Neuronal stem cell (in vitro differentiated cells): ENCODE measurements around the gene RNF125.

Experiments used
- DNase-seq: peaks from one replicate; pipeline ENCODE4 v3.0.0-alpha.2; 2013; ENCODE audit warnings: low spot score
- H2AFZ ChIP-seq: one replicate; pipeline ENCODE4 v1.6.1; 2013; ENCODE audit warnings: mild to moderate bottlenecking, low read length, inconsistent platforms
- H2AK5ac ChIP-seq: 2 replicates; pipeline ENCODE4 v1.6.1; 2013; ENCODE audit warnings: low read depth, mild to moderate bottlenecking, inconsistent platforms, low read length, moderate library complexity, mixed read lengths
- H2BK120ac ChIP-seq: 2 replicates; pipeline ENCODE4 v1.6.1; 2013; ENCODE audit warnings: low read depth, mild to moderate bottlenecking, inconsistent platforms, low read length, moderate library complexity, mixed read lengths
- H2BK12ac ChIP-seq: one replicate; pipeline ENCODE4 v1.6.1; 2013; ENCODE audit warnings: low read length, inconsistent platforms
- H2BK15ac ChIP-seq: 2 replicates; pipeline ENCODE4 v1.6.1; 2013; ENCODE audit warnings: mild to moderate bottlenecking, low read length, inconsistent platforms, mixed read lengths
- H2BK5ac ChIP-seq: one replicate; pipeline ENCODE4 v1.6.1; 2013; ENCODE audit warnings: inconsistent platforms, mild to moderate bottlenecking, low read length, moderate library complexity
- H3K14ac ChIP-seq: one replicate; pipeline ENCODE4 v1.6.1; 2013; ENCODE audit warnings: low read length, inconsistent platforms
- H3K18ac ChIP-seq: 2 replicates; pipeline ENCODE4 v1.6.1; 2013; ENCODE audit warnings: low read length, inconsistent platforms
- H3K23ac ChIP-seq: 2 replicates; pipeline ENCODE4 v1.6.1; 2013; ENCODE audit warnings: low read depth, mild to moderate bottlenecking, mixed read lengths, low read length, inconsistent platforms; ENCODE audit not compliant: poor library complexity
- H3K27ac ChIP-seq: replicated peaks from 3 replicates; pipeline ENCODE4 v1.5.1; 2013; ENCODE audit warnings: low read length, inconsistent platforms
- H3K27me3 ChIP-seq, 3 experiments: 2 replicates each; pipeline ENCODE4 v1.6.1; 2013; ENCODE audit warnings: low read length in 3 of 3, mild to moderate bottlenecking in 2 of 3, inconsistent platforms in 1 of 3, low read depth in 1 of 3, mixed read lengths in 1 of 3, moderate library complexity in 1 of 3; ENCODE audit not compliant: control insufficient read depth in 3 of 3, insufficient read depth in 3 of 3
- H3K36me3 ChIP-seq, 2 donors: replicated peaks in 1 of 2; 2 replicates each; pipeline ENCODE4 v1.6.1; 2013; ENCODE audit warnings: low read length in 2 of 2; ENCODE audit not compliant: control insufficient read depth in 2 of 2, insufficient read depth in 2 of 2
- H3K4ac ChIP-seq: 2 replicates; pipeline ENCODE4 v1.6.1; 2013; ENCODE audit warnings: inconsistent platforms, mild to moderate bottlenecking, low read length, moderate library complexity
- H3K4me1 ChIP-seq, 2 donors: 1 replicate in 1 of 2; 2 replicates in 1 of 2; pipeline ENCODE4 v1.6.1; 2013; ENCODE audit warnings: low read length in 2 of 2, low read depth in 1 of 2; ENCODE audit not compliant: control insufficient read depth in 2 of 2, insufficient read depth in 1 of 2
- H3K4me2 ChIP-seq: one replicate; pipeline ENCODE4 v1.6.1; 2013; ENCODE audit warnings: mild to moderate bottlenecking, low read length, inconsistent platforms; ENCODE audit not compliant: insufficient read depth, poor library complexity, severe bottlenecking
- H3K4me3 ChIP-seq, 2 donors: 2 replicates each; pipeline ENCODE4 v1.5.1; 2013; ENCODE audit warnings: low read length in 2 of 2, mild to moderate bottlenecking in 2 of 2, inconsistent platforms in 1 of 2, moderate library complexity in 1 of 2
- H3K79me1 ChIP-seq: one replicate; pipeline ENCODE4 v1.6.1; 2013; ENCODE audit warnings: low read depth, mild to moderate bottlenecking, inconsistent platforms, low read length, moderate library complexity
- H3K9ac ChIP-seq: one replicate; pipeline ENCODE4 v1.6.1; 2013; ENCODE audit warnings: mild to moderate bottlenecking, low read depth, low read length, inconsistent platforms; ENCODE audit not compliant: poor library complexity
- H3K9me3 ChIP-seq, 2 donors: replicated peaks in 1 of 2; 2 replicates each; pipeline versions ENCODE3 to v1.6.1; 2013; ENCODE audit warnings: low read length in 2 of 2, mild to moderate bottlenecking in 2 of 2, inconsistent platforms in 1 of 2, low read depth in 1 of 2, mixed read lengths in 1 of 2, moderate library complexity in 1 of 2; ENCODE audit not compliant: control insufficient read depth in 2 of 2, insufficient read depth in 1 of 2
- H4K8ac ChIP-seq: one replicate; pipeline ENCODE4 v1.6.1; 2013; ENCODE audit warnings: low read depth, mild to moderate bottlenecking, inconsistent platforms, low read length, moderate library complexity
- H4K91ac ChIP-seq: one replicate; pipeline ENCODE4 v1.6.1; 2013; ENCODE audit warnings: low read length, low read depth, mild to moderate bottlenecking, inconsistent platforms; ENCODE audit not compliant: poor library complexity
- WGBS, 2 donors: extraction: QIAGEN DNeasy Blood & Tissue Kit; methylation state at CpG; one replicate each; pipeline ENCODE4 v1.1.7; 2013; ENCODE audit warnings: missing lambda C conversion rate in 2 of 2, mixed read lengths in 1 of 2; ENCODE audit not compliant: insufficient read length in 2 of 2, insufficient replicate concordance in 1 of 2; ENCODE audit errors: extremely low coverage in 2 of 2; 5-methylcytosine and 5-hydroxymethylcytosine counted together

Gene RNF125

GRCh38 chr18:32078845-32079244 lies 60.2 kb downstream of the RNF125 start:
- no peak overlapping the region for H4K8ac ChIP-seq
- H3K4me2 ChIP-seq: no peak overlapping the region
- no peak overlapping the region for H3K4ac ChIP-seq
- H3K18ac ChIP-seq: no peak overlapping the region
- no peaks in the 10 kb centered on the region for H3K36me3 ChIP-seq
- no peak overlapping the region for H3K4me3 ChIP-seq
- H2BK15ac ChIP-seq: no peak overlapping the region
- no peaks in the 10 kb centered on the region for H3K4me1 ChIP-seq
- no peak overlapping the region for H2BK12ac ChIP-seq
- DNase-seq: no peak
- no peak overlapping the region for H2BK5ac ChIP-seq
- no peaks in the 10 kb centered on the region for H3K9me3 ChIP-seq
- H3K23ac ChIP-seq: no peak overlapping the region
- no peaks in the 10 kb centered on the region for H3K27me3 ChIP-seq
- H3K79me1 ChIP-seq: no peaks in the 10 kb centered on the region
- no peak overlapping the region for H3K27ac ChIP-seq
- H3K9ac ChIP-seq: no peak overlapping the region
- no peak overlapping the region for H2AFZ ChIP-seq
- no CpG with 5 or more reads among the region's 2 CpGs for WGBS, 2 donors
- no peak overlapping the region for H2AK5ac ChIP-seq
- H2BK120ac ChIP-seq: no peak overlapping the region
- H3K14ac ChIP-seq: no peak overlapping the region
- H4K91ac ChIP-seq: no peak overlapping the region

- Histone ChIP-seq H3K4me1 (no peaks in the 10 kb centered on the region), H3K23ac (no peak overlapping the region), H2AK5ac (no peak overlapping the region), H3K27ac (no peak overlapping the region), H2BK5ac (no peak overlapping the region), H3K18ac (no peak overlapping the region), H2BK120ac (no peak overlapping the region), H3K14ac (no peak overlapping the region), H2BK12ac (no peak overlapping the region), H3K4me3 (no peak overlapping the region), H3K36me3 (no peaks in the 10 kb centered on the region), H3K79me1 (no peaks in the 10 kb centered on the region), H3K4me2 (no peak overlapping the region), H2AFZ (no peak overlapping the region), H3K9ac (no peak overlapping the region), H3K4ac (no peak overlapping the region), H2BK15ac (no peak overlapping the region), H3K27me3 (no peaks in the 10 kb centered on the region), H4K91ac (no peak overlapping the region), H4K8ac (no peak overlapping the region), H3K9me3 (no peaks in the 10 kb centered on the region)
- no peak for DNase-seq
- no CpG with 5 or more reads among the region's 1 CpG for WGBS, 2 donors
Measured at GRCh38 chr18:32081881-32082280, 63.3 kb downstream of the RNF125 start.

GRCh38 chr18:32083781-32084180 lies 65.2 kb downstream of the RNF125 start:
- Histone ChIP-seq H3K27ac (no peak overlapping the region), H3K4me3 (no peak overlapping the region), H3K36me3 (no peaks in the 10 kb centered on the region), H2BK5ac (no peak overlapping the region), H3K79me1 (no peaks in the 10 kb centered on the region), H3K4me1 (no peaks in the 10 kb centered on the region), H3K9ac (no peak overlapping the region), H3K4ac (no peak overlapping the region), H2BK15ac (no peak overlapping the region), H2AK5ac (no peak overlapping the region), H3K23ac (no peak overlapping the region), H2AFZ (no peak overlapping the region), H4K8ac (no peak overlapping the region), H3K18ac (no peak overlapping the region), H2BK12ac (no peak overlapping the region), H3K27me3 (no peaks in the 10 kb centered on the region), H3K9me3 (no peaks in the 10 kb centered on the region), H3K14ac (no peak overlapping the region), H4K91ac (no peak overlapping the region), H2BK120ac (no peak overlapping the region), H3K4me2 (no peak overlapping the region)
- no CpG with 5 or more reads among the region's 8 CpGs for WGBS, 2 donors
- DNase-seq: no peak

DNA sequence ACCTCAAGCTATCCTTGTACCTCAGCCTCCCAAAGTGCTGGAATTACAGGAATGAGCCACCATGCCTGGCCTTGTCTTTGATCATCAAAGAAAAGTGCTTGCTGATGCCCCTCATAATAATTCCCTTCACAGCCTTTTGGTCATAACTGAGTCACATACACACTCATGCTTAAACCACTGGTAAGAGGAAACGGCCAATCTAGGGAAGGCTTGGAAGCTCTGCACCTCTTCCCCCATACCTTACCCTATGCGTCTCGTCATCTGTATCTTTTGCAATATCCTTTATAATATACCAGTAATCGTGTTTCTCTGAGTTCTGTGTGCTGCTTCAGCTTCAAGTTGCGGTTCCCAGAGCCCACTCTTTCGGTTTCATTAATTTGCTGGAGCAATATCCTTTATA lies 68.3 kb downstream of the RNF125 start:
- no peak overlapping the region for H2AK5ac ChIP-seq
- H3K79me1 ChIP-seq: no peaks in the 10 kb centered on the region
- H2AFZ ChIP-seq: no peak overlapping the region
- H4K8ac ChIP-seq: no peak overlapping the region
- no CpG with 5 or more reads among the region's 6 CpGs for WGBS, 2 donors
- no peaks in the 10 kb centered on the region for H3K9me3 ChIP-seq
- DNase-seq: no peak
- H2BK120ac ChIP-seq: no peak overlapping the region
- no peak overlapping the region for H3K4ac ChIP-seq
- no peak overlapping the region for H3K14ac ChIP-seq
- H3K4me2 ChIP-seq: no peak overlapping the region
- H2BK12ac ChIP-seq: no peak overlapping the region
- H2BK5ac ChIP-seq: no peak overlapping the region
- no peak overlapping the region for H4K91ac ChIP-seq
- no peak overlapping the region for H3K4me3 ChIP-seq
- no peak overlapping the region for H3K27ac ChIP-seq
- H3K27me3 ChIP-seq: no peaks in the 10 kb centered on the region
- H3K18ac ChIP-seq: no peak overlapping the region
- H3K4me1 ChIP-seq: no peaks in the 10 kb centered on the region
- no peak overlapping the region for H3K23ac ChIP-seq
- no peaks in the 10 kb centered on the region for H3K36me3 ChIP-seq
- no peak overlapping the region for H2BK15ac ChIP-seq
- H3K9ac ChIP-seq: no peak overlapping the region
